Natural killer cell (primary cell): ENCODE results near the gene ACY1. TPM values are rescaled to one million over a fixed set of nuclear protein-coding genes. Genes with fewer than 3 reads are reported as not detected.
A peak's percentile ranks its signal among the peaks of the same experiment; 100 is the strongest.

ENCODE experiments used
- ATAC-seq, 3 donors: fragments of 150-1000 bp in 2 of 3; fragments of 200-7000 bp in 1 of 3; cut with Tn5 transposase; 1 replicate in 1 of 3; 2 replicates in 2 of 3; pipeline ENCODE4 v1.10.0; 2021; ENCODE audit warnings: mild to moderate bottlenecking in 2 of 3, moderate library complexity in 2 of 3
- DNase-seq, 2 donors: peaks; one replicate each; pipeline versions ENCODE4 v3.0.0 to v3.0.0-alpha.2; 2013 to 2021; ENCODE audit warnings: mixed read lengths in 1 of 2
- H3K27ac ChIP-seq: one replicate; pipeline ENCODE4 v1.5.1; 2013; ENCODE audit warnings: mild to moderate bottlenecking, low read length
- H3K27me3 ChIP-seq: one replicate; pipeline ENCODE4 v1.6.1; 2013; ENCODE audit warnings: low read length; ENCODE audit not compliant: control insufficient read depth, insufficient read depth
- H3K36me3 ChIP-seq: one replicate; pipeline ENCODE4 v1.6.1; 2013; ENCODE audit warnings: low read length; ENCODE audit not compliant: control insufficient read depth, insufficient read depth
- H3K4me1 ChIP-seq: one replicate; pipeline ENCODE4 v1.6.1; 2013; ENCODE audit warnings: low read length; ENCODE audit not compliant: control insufficient read depth, insufficient read depth
- H3K4me3 ChIP-seq: one replicate; pipeline ENCODE4 v1.5.1; 2013; ENCODE audit warnings: low read length
- H3K9me3 ChIP-seq: one replicate; pipeline ENCODE4 v1.6.1; 2013; ENCODE audit warnings: low read length; ENCODE audit not compliant: control insufficient read depth, insufficient read depth
- H3K27ac Mint-ChIP-seq, 2 donors: one replicate each; pipeline ENCODE4 v1.8.0; 2022; ENCODE audit warnings: mild to moderate bottlenecking in 2 of 2, mixed read lengths in 2 of 2, moderate library complexity in 1 of 2
- H3K27me3 Mint-ChIP-seq, 2 donors: one replicate each; pipeline ENCODE4 v1.8.0; 2022; ENCODE audit warnings: low read depth in 2 of 2, mixed read lengths in 2 of 2
- H3K36me3 Mint-ChIP-seq: one replicate; pipeline ENCODE4 v1.8.0; 2022; ENCODE audit warnings: mixed read lengths
- H3K4me1 Mint-ChIP-seq, 2 donors: one replicate each; pipeline ENCODE4 v1.8.0; 2022; ENCODE audit warnings: mixed read lengths in 2 of 2
- H3K4me3 Mint-ChIP-seq: one replicate; pipeline ENCODE4 v1.8.0; 2022; ENCODE audit warnings: mild to moderate bottlenecking, moderate library complexity, mixed read lengths
- H3K9me3 Mint-ChIP-seq, 2 donors: one replicate each; pipeline ENCODE4 v1.8.0; 2022; ENCODE audit warnings: mixed read lengths in 2 of 2
- CTCF ChIP-seq: fragments of 200-600 bp; IDR thresholded peaks from one replicate; pipeline ENCODE4 v1.8.0; 2022; ENCODE audit warnings: antibody characterized with exemption
- WGBS: methylation state at CpG from one replicate; pipeline ENCODE4 v1.1.7; 2013; ENCODE audit warnings: missing lambda C conversion rate; ENCODE audit not compliant: insufficient coverage; 5-methylcytosine and 5-hydroxymethylcytosine counted together
- intact Hi-C: fragments of 100-400 bp; cut with micrococcal nuclease; formaldehyde crosslinking; loops from one replicate; pipeline ENCODE4 v1.14.2; 2022
- total RNA-seq, 4 donors: library from RNA; stranded (reverse); fragments of 120-200 nt in 1 of 4; gene quantifications; one replicate each; pipeline versions ENCODE4 v1.2.3 to v1.2.4, GENCODE V29; 2013 to 2022

Gene ACY1
- total RNA-seq, 3 donors from 2014 or later (not counting 1 experiment from before 2014, with no cell fraction given), result 8.4 to 19.5 (median 13.8) TPM

GRCh38 chr3:51944451-51945021 lies 38.8 kb upstream of the ACY1 start:
- H3K36me3 ChIP-seq, result no peaks in the 10 kb centered on the region
- no peak overlapping the region for H3K4me3 Mint-ChIP-seq
- no peaks in the 10 kb centered on the region for H3K9me3 Mint-ChIP-seq
- H3K4me1 Mint-ChIP-seq, result peaks cover 22 to 39% of the 10 kb centered on the region in 2 donors
- no peak for ATAC-seq
- no peak for TF ChIP-seq CTCF
- DNase-seq, result no peak
- H3K27ac Mint-ChIP-seq, result peak overlapping the region in 1 of 2 donors; percentile 42
- no peak overlapping the region for H3K4me3 ChIP-seq
- H3K27me3 ChIP-seq, result no peaks in the 10 kb centered on the region
- no peaks in the 10 kb centered on the region for H3K9me3 ChIP-seq
- H3K27me3 Mint-ChIP-seq, result no peaks in the 10 kb centered on the region
- 82% methylated on average over 11 of the region's 11 CpGs for WGBS
- H3K4me1 ChIP-seq, result peaks cover 32% of the 10 kb centered on the region
- H3K36me3 Mint-ChIP-seq, result no peaks in the 10 kb centered on the region
- no peak overlapping the region for H3K27ac ChIP-seq
- intact Hi-C loops, result loop anchor here (5.0 kb wide), 1 partner anchor 277 kb away; no protein-coding TSS in a partner anchor

- WGBS, result 95% methylated on average over 18 of the region's 18 CpGs
- no peaks in the 10 kb centered on the region for H3K27me3 Mint-ChIP-seq
- H3K27ac Mint-ChIP-seq, result peak overlapping the region in 1 of 2 donors; percentile 42
- no peaks in the 10 kb centered on the region for H3K36me3 Mint-ChIP-seq
- Histone ChIP-seq H3K9me3 (no peaks in the 10 kb centered on the region), H3K4me3 (no peak overlapping the region), H3K27ac (no peak overlapping the region), H3K4me1 (peaks cover 32% of the 10 kb centered on the region), H3K27me3 (no peaks in the 10 kb centered on the region), H3K36me3 (no peaks in the 10 kb centered on the region)
- no peak overlapping the region for H3K4me3 Mint-ChIP-seq
- H3K4me1 Mint-ChIP-seq, result peaks cover 22 to 32% of the 10 kb centered on the region in 2 donors
- ATAC-seq (no peak), DNase-seq (no peak)
- TF ChIP-seq CTCF, result no peak
- H3K9me3 Mint-ChIP-seq, result no peaks in the 10 kb centered on the region
- intact Hi-C loops, result no loop called here
These were observed 38.1 kb upstream of the ACY1 start for GRCh38 chr3:51945031-51945840.

GRCh38 chr3:51945926-51946705 lies 37.2 kb upstream of the ACY1 start:
- intact Hi-C loops, result no loop called here
- Mint-ChIP-seq H3K27me3 (no peaks in the 10 kb centered on the region), H3K9me3 (no peaks in the 10 kb centered on the region), H3K4me1 (peaks cover 15 to 25% of the 10 kb centered on the region in 2 donors), H3K4me3 (no peak overlapping the region), H3K27ac (no peak overlapping the region), H3K36me3 (no peaks in the 10 kb centered on the region)
- H3K27ac ChIP-seq, result no peak overlapping the region
- no peak for DNase-seq
- no peaks in the 10 kb centered on the region for H3K27me3 ChIP-seq
- H3K36me3 ChIP-seq, result no peaks in the 10 kb centered on the region
- no peaks in the 10 kb centered on the region for H3K9me3 ChIP-seq
- H3K4me1 ChIP-seq, result peaks cover 24% of the 10 kb centered on the region
- no peak for TF ChIP-seq CTCF
- no peak for ATAC-seq
- 96% methylated on average over 14 of the region's 14 CpGs for WGBS
- H3K4me3 ChIP-seq, result no peak overlapping the region
